Fibroblast of skin of back (primary cell): ENCODE data around the gene CACNB4.
"Not testable (repeated sequence)": the region's sequence is repeated elsewhere in the genome, so short reads cannot be mapped to it uniquely, and the experiment has no call there.

Experiments
- DNase-seq: peaks from one replicate; pipeline ENCODE4 v3.0.0-alpha.2; 2013

CACNB4 gene

GRCh38 chr2:151900331-151900730 is 198.5 kb downstream of the CACNB4 start:
- DNase-seq, result no peak

GRCh38 chr2:151899156-151899555 is 199.7 kb downstream of the CACNB4 start:
- DNase-seq, result no peak

- no peak for DNase-seq
Observed at GRCh38 chr2:151891566-151892194, 207.2 kb downstream of the CACNB4 start.

GRCh38 chr2:151887164-151887563 is 211.7 kb downstream of the CACNB4 start:
- DNase-seq, result no peak

GRCh38 chr2:151886241-151886640 is 212.6 kb downstream of the CACNB4 start:
- no peak for DNase-seq

GRCh38 chr2:151882786-151883445 is 215.9 kb downstream of the CACNB4 start:
- DNase-seq, result no peak

- DNase-seq, result no peak
Observed at GRCh38 chr2:151881342-151881741, 217.5 kb downstream of the CACNB4 start.

GRCh38 chr2:151880586-151880985 is 218.3 kb downstream of the CACNB4 start:
- no peak for DNase-seq

GRCh38 chr2:151878655-151879563 is 219.9 kb downstream of the CACNB4 start:
- DNase-seq, result peak; percentile 72

GRCh38 chr2:151878204-151878603 is 220.6 kb downstream of the CACNB4 start:
- no peak for DNase-seq

GRCh38 chr2:151875631-151876030 is 223.2 kb downstream of the CACNB4 start:
- not testable (repeated sequence) for DNase-seq

- peak; percentile 64 for DNase-seq
Observed at GRCh38 chr2:151872463-151872862, 226.4 kb downstream of the CACNB4 start.

- no peak for DNase-seq
Observed at GRCh38 chr2:151869291-151869690, 229.6 kb downstream of the CACNB4 start.

- no peak for DNase-seq
Observed at GRCh38 chr2:151862700-151863099, 236.1 kb downstream of the CACNB4 start.

GRCh38 chr2:151861174-151861573 is 237.7 kb downstream of the CACNB4 start:
- peak; percentile 40 for DNase-seq

- DNase-seq, result no peak
Observed at GRCh38 chr2:151860613-151861146, 238.2 kb downstream of the CACNB4 start.

- DNase-seq, result no peak
Observed at GRCh38 chr2:151860210-151860609, 238.6 kb downstream of the CACNB4 start.

GRCh38 chr2:151857650-151858049 is 241.2 kb downstream of the CACNB4 start:
- DNase-seq, result no peak

GRCh38 chr2:151855111-151855510 is 243.7 kb downstream of the CACNB4 start:
- no peak for DNase-seq

- DNase-seq, result peak; percentile 10
Observed at GRCh38 chr2:151853070-151853758, 245.6 kb downstream of the CACNB4 start.

- no peak for DNase-seq
Observed at GRCh38 chr2:151852260-151853069, 246.4 kb downstream of the CACNB4 start.

GRCh38 chr2:151851761-151852160 is 247.1 kb downstream of the CACNB4 start:
- peak; percentile 32 for DNase-seq
